ENCODE results near the gene CSRP3.

CSRP3 gene

DNA sequence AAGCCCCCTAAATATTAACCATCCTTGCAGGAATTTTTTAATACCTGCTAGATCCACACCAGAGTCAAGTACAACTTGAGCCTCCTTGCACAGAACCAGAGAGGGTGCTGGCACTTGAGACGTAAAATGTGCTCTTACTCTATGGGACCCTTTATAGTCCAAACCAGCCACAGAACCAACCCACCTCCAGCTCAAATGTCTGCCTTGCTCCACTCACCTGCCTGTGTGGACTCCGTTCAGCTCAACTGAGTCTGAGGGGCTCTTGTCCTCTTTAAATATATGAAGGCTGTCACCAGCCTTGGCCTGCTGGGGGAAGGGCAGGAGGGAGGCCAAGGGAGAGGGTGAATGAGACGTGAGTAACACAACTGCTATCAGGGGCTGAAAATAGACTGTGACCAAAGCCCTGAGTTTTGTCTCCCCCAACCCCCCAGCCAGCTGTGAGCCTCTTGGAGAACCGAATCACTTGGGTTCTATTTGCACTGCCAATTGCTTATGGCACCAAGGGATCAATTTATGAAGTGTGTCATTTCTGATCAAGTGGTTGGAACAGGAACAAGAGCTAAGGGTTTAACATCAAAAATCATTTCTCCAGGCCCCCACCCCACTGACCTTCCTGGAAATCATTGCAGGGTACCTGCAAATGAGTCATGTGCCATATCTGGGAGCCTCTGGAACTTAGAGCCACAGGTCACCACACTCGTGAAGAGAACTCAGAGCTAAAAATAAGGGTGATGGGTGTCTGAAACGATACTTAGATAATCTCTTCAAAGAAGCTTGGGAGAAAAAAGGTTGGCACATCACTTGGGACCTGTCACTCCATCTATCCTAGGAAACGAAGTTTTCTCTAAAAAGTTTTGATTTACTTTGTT lies at the start of gene CSRP3:
Gene CSRP3, minus strand, starts transcription at position 247 of the 869 bp plus-strand sequence. CDS start 9,535 bp downstream, outside the sequence.
- DNase-seq (ENCODE audit: low read depth in 1 of 2, low spot score in 1 of 2): no peak

DNA sequence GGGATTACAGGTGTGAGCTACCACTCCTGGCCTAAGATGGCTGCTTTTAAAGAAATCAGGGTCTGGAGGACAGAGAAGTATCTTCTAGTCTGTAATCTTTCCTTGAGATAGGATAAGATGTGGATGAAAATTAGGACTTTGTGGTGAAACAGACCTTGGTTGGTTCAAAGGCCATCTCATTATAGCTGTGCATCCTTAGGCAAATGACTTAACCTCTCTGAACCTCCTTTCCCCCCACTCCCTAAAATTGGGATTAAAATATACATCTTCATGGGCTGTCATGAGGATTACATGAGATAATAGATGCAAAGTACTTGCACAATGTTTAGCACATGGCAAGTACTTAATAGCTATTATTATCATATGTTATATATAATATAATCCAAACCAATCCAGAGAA lies 49.8 kb upstream of the CSRP3 start:
- DNase-seq (ENCODE audit: low read depth in 1 of 2, low spot score in 1 of 2): no peak

DNA sequence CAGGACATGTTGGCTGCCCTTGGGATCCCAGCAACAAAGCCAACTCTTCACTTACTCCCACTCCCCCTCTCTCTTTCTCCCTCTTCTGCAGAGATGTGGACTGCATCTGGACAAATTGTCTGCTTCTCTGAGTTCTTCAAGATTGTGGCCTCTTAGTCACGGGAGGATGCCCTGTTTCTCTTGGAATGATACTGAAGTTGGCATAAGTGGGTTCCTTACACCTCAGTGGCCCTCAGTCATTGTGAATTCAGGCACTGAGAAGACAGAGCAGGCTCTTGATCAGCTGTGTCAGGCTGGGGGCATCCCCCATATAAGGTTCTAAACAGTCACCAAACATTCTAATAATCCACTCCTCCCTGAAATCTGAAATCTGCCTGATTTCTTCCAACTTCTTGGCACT lies 45.0 kb upstream of the CSRP3 start:
- DNase-seq (ENCODE audit: low read depth in 1 of 2, low spot score in 1 of 2): no peak

DNA sequence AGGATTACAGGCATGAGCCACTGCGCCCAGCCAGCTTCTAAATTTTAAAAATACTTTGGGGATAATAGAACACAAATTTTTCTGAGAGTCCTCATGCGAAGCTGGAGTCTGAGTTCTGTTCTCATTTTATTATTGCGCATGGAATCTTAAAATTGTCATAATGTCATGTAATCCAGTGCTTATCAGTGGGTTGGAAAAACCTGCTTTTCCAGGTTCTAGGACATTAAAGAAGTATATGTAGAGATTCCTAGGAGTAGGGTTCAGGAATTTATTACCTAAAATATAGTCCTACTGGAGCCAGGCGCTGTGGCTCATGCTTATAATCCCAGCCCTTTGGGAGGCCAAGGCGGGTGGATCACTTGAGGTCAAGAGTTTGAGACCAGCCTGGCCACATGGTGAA lies 43.6 kb upstream of the CSRP3 start:
- no peak for DNase-seq (ENCODE audit: low read depth in 1 of 2, low spot score in 1 of 2)

DNA sequence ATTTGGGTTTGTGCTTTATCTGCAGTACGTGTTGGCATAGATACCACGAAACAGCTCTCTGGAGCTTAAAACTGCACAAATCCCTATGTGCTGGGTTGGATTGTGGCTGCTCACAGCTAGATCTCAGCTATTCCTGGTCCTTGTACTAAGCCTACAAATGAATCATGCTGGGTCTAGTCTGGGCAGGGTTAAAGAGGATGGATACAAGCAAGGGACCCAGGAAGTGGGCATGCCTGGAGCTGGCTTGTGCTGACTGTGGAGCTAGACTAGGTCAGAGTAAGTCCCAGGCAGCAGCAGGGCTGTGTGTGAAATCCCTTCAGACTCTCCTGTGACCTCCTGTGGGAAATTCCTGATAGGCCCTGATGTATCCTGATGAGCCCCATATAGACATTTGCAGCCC lies 42.8 kb upstream of the CSRP3 start:
- no peak for DNase-seq (ENCODE audit: low read depth in 1 of 2, low spot score in 1 of 2)

DNA sequence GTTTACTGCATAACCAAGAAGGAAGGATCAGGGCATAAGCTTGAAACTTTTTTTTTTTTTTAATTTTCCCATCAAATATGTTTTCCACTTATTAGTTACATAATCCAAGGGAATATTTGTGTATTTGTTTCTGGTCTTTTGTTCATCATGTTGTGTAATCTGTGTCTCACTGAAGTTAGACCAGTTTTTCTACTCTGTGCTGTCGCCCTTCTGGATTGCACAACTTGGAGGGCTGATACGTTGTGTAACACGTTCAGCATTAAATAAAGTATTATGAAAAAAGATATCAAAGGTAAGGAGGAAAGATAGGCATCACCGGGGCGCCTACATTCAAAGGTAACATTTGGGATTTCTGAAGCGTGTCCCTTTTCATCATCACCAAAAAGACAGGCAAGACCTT lies 42.3 kb upstream of the CSRP3 start:
- no peak for DNase-seq (ENCODE audit: low read depth in 1 of 2, low spot score in 1 of 2)

DNA sequence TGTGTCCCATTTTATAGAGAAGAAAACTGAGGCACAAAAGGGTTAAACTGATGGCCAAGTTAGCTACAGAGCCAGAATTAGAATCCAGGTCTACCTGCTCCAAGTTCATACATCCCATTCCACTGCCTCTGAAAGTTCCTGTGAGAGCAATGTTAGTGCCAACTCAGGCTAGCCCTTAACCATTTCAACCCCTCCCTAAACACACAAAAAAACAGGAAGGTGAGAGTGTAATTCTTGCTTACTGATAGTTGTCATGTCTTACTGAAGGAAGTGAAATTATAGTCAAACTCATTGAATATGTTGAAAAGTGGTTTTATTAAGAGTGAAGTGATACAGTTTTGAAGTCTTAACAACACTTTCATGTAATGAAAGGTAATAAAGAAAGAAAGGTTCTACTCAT lies 41.8 kb upstream of the CSRP3 start:
- no peak for DNase-seq (ENCODE audit: low read depth in 1 of 2, low spot score in 1 of 2)

DNA sequence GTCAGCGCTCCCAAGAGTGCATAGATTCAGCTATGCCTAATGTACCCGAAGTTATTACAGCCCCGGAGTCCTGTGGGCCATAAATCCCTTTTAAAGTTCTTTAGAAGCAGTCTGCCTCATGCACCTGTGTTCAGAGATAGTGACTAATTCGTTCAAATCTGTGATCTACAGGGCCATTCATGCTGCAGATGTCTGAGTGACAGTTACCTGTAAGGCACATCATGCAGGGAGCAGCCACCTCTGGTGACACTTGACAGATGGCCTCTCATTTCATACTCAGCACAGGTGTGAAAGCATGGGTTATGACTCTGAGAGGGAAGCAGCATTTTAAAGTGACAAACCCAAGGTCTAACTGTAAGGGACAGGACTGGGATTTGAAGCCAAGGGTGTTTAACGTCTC lies 41.4 kb upstream of the CSRP3 start:
- DNase-seq (ENCODE audit: low read depth in 1 of 2, low spot score in 1 of 2): no peak

DNA sequence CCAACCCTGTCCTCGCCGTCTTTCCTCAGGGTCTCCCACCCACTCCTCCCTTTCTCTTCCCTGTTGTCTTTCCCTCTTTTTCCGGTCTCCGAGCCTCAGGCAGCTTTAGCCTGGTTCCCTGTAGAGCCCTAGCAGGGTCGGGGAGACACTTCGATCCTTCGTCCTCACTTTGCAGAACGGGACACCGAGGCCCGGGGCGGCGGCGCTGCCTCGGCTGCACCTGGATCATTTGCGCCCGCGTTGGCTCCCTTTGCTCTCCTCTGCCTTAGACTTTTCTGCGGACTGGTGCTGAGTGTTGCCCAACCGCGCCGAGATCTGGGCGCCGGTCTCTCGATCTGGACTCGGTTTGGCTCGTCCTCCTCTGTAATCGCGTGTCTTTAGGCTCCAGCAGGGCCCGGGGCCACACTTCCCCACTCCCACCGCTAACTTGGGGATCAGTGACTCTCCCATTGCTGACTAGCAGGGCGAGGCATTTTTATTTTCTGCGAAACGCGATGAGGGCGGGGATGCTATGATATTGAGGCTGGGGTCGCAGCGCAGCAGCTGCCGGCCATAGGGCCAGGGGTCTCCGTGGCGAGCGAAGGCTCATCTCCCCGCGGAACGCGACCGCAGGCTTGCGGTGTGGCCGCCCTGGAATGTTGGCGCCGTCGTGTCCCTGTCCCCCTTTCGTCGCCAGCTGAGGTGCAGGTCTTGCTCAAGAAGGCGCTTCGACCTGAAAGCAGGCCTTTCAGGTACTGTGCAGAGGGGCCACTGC lies 40.6 kb upstream of the CSRP3 start:
- no peak for DNase-seq (ENCODE audit: low read depth in 1 of 2, low spot score in 1 of 2)

DNA sequence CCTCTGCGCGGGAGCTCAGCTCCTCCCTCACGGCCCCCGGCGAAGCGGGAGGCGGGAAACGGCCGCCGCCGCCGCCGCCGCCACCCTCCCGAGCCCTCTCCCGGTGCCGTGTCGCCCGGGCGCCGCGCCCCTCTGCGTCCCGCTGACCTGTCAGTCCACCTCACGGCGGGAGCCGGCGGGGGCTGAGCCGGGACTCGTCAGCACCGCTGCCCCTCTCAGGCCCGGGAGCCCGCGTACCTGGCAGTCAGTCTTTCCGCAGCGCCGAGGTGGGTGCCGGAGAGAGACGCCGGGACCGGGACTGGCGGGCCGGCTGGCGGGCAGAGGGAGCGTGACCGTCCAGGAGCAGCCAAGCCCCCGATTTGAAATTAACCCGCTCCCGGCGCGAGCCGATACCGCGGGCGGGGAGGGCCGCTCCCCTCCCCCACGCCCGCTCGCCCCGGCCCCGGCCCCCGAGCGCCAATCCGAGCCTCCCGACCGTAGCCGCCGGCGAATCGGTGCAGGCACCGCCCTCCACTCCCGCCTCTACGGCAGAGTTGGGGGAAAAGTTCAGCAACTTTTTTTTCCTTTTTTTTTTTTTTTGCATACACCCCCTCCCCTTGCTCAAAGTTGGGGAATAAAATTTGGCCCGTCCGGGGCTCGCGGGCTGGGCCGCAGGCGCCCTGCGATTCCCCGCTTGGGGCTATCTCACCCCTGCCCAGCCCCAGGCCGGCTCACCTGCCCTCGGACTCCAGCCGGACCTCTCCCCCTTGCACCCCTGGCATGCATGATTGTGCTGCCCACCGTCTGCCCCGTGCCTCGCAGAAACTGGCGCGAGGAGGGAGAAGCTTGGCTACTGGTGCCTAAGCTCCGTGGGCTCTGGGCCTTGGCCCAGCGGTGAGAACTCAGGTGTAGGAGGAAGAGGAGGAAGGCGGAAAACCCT lies 39.7 kb upstream of the CSRP3 start:
- no peak for DNase-seq (ENCODE audit: low read depth in 1 of 2, low spot score in 1 of 2)

DNA sequence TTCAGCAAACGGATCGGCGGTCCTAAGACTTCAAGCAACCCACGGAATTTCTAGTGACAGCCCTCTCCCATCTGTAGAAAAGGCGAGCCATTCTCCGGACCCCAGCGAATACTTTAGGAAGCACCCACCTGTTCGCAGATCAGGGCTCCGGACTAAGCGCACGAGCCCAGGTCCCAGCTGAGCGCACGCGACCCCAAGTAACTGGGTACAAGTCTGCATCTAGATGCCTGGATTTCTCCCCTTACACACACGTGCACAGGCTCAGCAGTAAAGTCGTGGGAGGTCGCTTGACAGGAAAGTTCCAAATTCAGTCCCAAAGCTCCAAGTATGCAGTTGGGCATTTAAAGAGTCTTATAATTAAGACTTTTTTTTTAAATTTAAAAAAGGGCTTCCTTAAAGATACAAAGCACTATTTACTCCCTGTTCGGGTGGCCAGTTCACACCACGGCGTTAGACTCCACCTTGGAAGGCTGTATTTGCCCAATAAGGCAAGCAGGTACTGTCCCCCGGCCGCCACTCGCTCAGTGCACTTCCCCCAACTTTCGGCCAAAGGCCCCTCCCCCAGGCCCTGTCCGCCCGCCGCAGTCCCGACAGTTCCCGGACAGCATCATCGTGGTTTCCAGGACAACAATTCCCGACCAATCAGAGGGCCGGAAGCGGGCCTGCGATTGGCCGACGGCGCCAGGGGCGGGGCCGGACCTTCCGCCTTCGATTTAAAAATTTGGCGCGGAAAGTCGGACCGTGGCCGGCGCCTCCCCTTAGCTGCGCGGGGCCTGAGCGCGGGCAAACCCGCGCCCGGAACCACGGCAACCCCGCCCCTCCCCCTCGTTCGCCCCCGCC lies 38.9 kb upstream of the CSRP3 start, which contains the start of gene E2F8:
Gene E2F8, minus strand, starts transcription at position 526 of the 840 bp plus-strand sequence. CDS start 824 bp downstream, outside the sequence.
- DNase-seq (ENCODE audit: low read depth in 1 of 2, low spot score in 1 of 2): peak; percentile 68 to 83

DNA sequence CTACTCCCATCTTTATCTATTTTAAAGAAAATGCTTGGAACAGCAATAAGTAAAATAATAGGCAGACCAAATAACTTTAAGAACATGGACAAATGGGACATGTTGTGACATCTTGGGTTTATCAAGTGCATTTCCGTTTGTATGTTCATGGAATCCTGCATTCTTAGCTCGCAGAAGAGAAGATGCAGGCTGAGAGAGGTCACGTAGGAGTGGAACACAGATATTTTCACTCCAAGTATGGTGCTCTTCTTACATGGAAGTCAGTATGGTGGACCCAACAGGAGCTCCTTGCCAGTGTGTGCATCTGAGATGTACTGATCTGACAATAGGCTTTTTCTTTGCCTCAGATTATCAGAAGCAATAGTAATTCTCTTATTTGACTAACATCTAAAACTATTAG lies 37.3 kb upstream of the CSRP3 start:
- DNase-seq (ENCODE audit: low read depth in 1 of 2, low spot score in 1 of 2): no peak

DNA sequence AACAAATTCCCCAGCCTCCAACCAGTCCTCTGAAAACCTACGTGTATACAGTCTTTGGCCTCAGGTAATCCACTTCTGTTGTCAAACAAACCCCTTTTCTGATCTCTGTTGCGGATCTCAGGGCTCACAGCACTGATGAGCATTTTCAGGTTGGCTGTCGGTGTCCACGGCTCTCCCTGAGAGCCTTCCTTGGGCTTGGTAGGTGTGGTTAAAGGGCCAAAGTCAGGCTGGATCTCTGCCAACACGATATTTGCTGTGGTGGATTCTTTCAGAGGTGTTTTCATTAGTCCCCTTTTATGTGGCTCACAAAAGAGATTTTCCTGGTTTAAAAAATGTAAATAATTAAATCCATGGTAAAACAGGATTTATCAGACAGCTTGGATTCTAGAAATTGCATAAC lies 36.0 kb upstream of the CSRP3 start:
- no peak for DNase-seq (ENCODE audit: low read depth in 1 of 2, low spot score in 1 of 2)

DNA sequence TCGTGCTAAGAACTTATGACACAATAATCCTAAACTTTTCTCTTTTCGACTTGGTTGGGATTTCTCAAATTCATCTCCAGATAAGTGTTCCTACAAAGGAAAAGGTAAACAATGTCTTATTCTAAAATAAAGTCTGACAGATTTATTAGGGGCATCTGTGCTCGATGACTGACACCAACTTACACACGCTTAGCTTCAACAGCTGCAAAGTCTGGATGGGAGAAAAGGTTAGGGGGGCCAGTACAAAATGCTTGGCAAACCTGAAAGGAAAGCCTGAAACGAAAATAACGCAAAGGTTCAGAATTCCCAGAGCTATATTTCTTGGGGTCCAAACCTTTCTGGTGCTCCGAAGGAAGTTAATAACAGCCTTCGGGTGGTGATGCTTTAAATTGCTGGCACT lies 35.6 kb upstream of the CSRP3 start:
- no peak for DNase-seq (ENCODE audit: low read depth in 1 of 2, low spot score in 1 of 2)

DNA sequence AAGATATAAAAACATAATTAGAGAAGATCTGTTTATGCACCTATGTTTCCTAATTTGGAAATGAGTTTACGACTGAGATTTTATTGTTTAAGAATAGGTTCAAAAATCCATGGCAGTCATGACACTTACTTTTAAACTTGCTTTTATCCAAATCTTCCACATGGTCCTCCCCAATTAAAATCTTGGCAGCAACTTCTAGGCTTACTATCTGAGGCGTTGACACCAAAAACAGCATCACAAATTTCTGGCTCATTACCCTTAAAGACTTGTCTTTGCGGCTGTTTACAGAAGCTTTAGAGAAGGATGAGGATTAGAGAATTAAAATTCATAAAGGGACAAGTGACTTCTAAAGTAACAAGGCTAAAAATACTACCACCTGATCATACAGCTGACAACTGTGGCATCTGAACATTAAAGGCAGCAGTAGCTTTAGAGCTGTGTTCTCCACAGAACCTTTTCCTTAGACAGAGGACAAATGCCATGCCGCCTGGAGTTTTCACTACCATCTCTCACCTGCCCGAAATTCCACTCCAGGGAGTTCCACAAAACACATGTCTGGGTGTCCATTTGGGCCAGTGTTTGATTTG lies 32.5 kb upstream of the CSRP3 start:
- no peak for DNase-seq (ENCODE audit: low read depth in 1 of 2, low spot score in 1 of 2)

DNA sequence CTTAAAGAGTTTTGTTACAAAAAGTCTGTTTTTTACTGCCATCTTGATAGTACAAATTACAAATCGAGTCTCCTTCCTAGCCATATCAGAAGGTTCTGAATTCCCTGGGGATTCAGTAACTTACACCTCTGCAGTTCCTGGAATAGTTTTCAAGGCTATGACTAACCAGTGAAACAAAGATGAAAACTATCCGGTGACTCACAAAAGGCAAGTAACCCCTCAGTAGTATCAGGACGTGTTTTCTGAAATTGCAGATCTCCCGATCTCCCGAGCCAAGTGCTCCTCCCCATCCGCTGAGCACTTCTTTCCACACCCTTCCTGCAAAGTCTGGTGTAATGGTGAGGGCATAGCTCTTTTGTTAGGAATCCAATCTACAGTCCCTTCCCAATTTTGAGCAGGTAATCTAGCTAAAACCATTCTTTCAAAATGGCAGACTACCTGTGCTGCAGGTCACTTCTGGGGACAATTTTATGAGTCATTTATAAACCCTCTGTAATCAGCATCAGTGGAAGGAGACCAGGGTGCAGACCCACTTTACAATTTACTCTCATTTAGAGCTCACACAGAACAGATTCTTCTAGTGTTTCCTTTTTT lies 31.2 kb upstream of the CSRP3 start:
- DNase-seq (ENCODE audit: low read depth in 1 of 2, low spot score in 1 of 2): no peak

DNA sequence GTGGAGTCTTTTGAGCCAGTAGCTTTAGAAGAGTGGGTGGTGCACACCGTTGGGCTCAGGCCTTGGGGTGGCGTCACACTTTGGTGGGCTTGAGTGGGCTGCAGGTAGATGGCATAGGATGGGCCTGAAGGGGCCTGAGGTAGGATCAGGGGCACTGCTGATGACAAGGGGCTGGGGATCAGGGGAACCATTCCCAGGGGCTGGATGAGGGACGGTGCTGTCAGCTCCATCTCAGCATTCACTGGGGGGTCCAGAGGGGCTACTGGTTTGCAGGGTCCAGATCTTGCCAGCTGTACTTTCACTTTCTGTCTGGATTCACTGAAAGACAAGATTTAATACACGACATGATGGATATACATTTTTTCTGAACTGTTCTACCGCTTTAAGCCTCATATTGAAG lies 27.9 kb upstream of the CSRP3 start:
- no peak for DNase-seq (ENCODE audit: low read depth in 1 of 2, low spot score in 1 of 2)

DNA sequence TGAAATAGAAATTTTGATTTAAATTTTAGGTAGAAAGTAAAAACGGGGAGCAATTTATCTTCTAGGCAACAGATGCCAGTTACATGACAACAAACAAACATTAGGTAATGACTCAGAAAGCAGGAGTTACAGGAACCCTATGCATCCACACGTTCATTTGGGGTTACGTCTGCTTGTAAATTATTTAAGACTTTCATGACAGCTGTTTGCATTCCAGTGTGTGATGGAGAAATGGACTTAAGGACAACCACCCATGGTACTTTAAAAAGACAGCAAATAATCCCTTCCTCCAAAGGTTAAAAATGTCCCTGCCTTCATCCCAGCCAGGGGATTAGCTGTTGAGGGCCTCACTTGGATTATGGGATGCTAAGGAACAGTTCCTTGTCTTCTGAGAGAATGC lies 27.2 kb upstream of the CSRP3 start:
- no peak for DNase-seq (ENCODE audit: low read depth in 1 of 2, low spot score in 1 of 2)

DNA sequence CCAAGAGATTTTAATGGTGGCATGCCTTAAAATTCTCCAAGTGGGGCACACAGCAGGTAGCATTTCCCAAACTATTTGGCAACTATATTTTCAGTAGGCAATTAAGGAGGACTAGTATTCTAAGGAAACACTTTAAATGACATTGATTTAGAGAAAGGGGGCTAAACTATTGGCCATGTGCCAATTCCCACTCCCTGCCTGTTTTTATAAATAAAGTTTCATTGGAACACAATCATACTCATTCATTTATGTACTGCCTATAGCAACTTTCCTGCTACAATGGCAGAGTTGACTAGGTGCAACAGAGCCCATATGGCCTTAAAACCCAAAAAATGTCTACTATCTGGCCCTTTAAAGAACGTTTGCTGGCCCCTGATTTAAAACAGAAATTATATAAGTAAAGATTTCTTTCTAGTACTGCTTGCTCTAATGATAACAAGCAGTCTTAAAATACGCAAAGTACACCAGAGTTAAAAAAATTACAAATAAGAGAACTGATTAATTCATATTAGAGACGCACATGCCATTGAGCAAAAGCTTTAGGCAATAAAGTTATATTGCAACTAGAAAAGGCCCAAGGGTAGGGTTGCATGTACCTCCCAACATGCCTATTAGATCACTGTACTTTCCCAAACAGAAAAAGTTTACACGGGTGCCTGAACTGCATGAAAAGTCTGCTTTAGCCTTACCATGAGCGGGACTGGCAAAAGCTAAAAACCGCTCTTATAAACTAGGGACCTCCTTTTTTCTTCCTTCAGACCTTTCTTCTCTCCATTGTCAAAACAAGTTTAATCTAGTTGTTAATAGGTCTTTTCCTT lies 24.8 kb upstream of the CSRP3 start:
- DNase-seq (ENCODE audit: low read depth in 1 of 2, low spot score in 1 of 2): no peak

Measured in activated CD4-positive, alpha-beta T cell treated with anti-CD3 and anti-CD28 coated beads, Interleukin-2, amount 50 U/mL, for 24 hours (primary cell).